Measurements from ENCODE around the gene PICALM. TPM values are rescaled to one million over a fixed set of nuclear protein-coding genes. Genes with fewer than 3 reads are reported as not detected.
"Not testable (repeated sequence)": the region's sequence is repeated elsewhere in the genome, so short reads cannot be mapped to it uniquely, and the experiment has no call there.

The PICALM gene
- total RNA-seq, 3 donors from 2014 or later (not counting 1 experiment from before 2014, with no cell fraction given): 262 to 291 (median 285) TPM

GRCh38 chr11:85955531-85955930, 113.4 kb downstream of the PICALM start:
- Mint-ChIP-seq H3K9me3 (peaks cover 0 to 3% of the 10 kb centered on the region in 2 donors), H3K4me1 (peaks cover 2 to 21% of the 10 kb centered on the region in 2 donors), H3K4me3 (no peak overlapping the region), H3K27me3 (ENCODE audit: low read depth in 2 of 2) (no peaks in the 10 kb centered on the region), H3K36me3 (peaks cover 24% of the 10 kb centered on the region), H3K27ac (peak overlapping the region; percentile 37 to 71)
- Histone ChIP-seq H3K36me3 (ENCODE audit: control insufficient read depth, insufficient read depth, low read length) (peaks cover 60% of the 10 kb centered on the region), H3K9me3 (ENCODE audit: control insufficient read depth, insufficient read depth, low read length) (no peaks in the 10 kb centered on the region), H3K4me3 (ENCODE audit: low read length) (no peak overlapping the region), H3K27me3 (ENCODE audit: control insufficient read depth, insufficient read depth, low read length) (no peaks in the 10 kb centered on the region), H3K27ac (ENCODE audit: low read length) (no peak overlapping the region), H3K4me1 (ENCODE audit: control insufficient read depth, insufficient read depth, low read length) (no peaks in the 10 kb centered on the region)
- intact Hi-C loops (cut with micrococcal nuclease): no loop called here
- no peak for ATAC-seq
- 96% methylated on average over 1 of the region's 1 CpG for WGBS (ENCODE audit: insufficient coverage)
- no peak for DNase-seq
- TF ChIP-seq CTCF (IDR thresholded peaks at IDR 0.05): no peak

GRCh38 chr11:85953491-85954143, 115.3 kb downstream of the PICALM start:
- Histone ChIP-seq H3K4me1 (ENCODE audit: control insufficient read depth, insufficient read depth, low read length) (no peaks in the 10 kb centered on the region), H3K4me3 (ENCODE audit: low read length) (no peak overlapping the region), H3K27me3 (ENCODE audit: control insufficient read depth, insufficient read depth, low read length) (no peaks in the 10 kb centered on the region), H3K36me3 (ENCODE audit: control insufficient read depth, insufficient read depth, low read length) (peaks cover 43% of the 10 kb centered on the region), H3K27ac (ENCODE audit: low read length) (no peak overlapping the region), H3K9me3 (ENCODE audit: control insufficient read depth, insufficient read depth, low read length) (no peaks in the 10 kb centered on the region)
- ATAC-seq (no peak), DNase-seq (no peak)
- Mint-ChIP-seq H3K27me3 (ENCODE audit: low read depth in 2 of 2) (no peaks in the 10 kb centered on the region), H3K4me3 (no peak overlapping the region), H3K9me3 (peaks cover 0 to 3% of the 10 kb centered on the region in 2 donors), H3K4me1 (peaks cover 0 to 11% of the 10 kb centered on the region in 2 donors), H3K36me3 (peaks cover 24% of the 10 kb centered on the region), H3K27ac (peak overlapping the region; percentile 44 to 71)
- WGBS (ENCODE audit: insufficient coverage): 83% methylated on average over 1 of the region's 2 CpGs
- intact Hi-C loops (cut with micrococcal nuclease): no loop called here
- TF ChIP-seq CTCF (IDR thresholded peaks at IDR 0.05): no peak

GRCh38 chr11:85952108-85952485, 116.8 kb downstream of the PICALM start:
- H3K4me3 Mint-ChIP-seq; H3K27me3 Mint-ChIP-seq (ENCODE audit: low read depth in 2 of 2); intact Hi-C loops (cut with micrococcal nuclease); H3K27ac ChIP-seq (ENCODE audit: low read length); DNase-seq; H3K4me1 ChIP-seq (ENCODE audit: control insufficient read depth, insufficient read depth, low read length); H3K27me3 ChIP-seq (ENCODE audit: control insufficient read depth, insufficient read depth, low read length); H3K9me3 ChIP-seq (ENCODE audit: control insufficient read depth, insufficient read depth, low read length); H3K9me3 Mint-ChIP-seq; ATAC-seq; H3K4me3 ChIP-seq (ENCODE audit: low read length): not testable (repeated sequence)
- H3K27ac Mint-ChIP-seq: peak overlapping the region in 1 of 2 donors; percentile 35
- H3K36me3 ChIP-seq (ENCODE audit: control insufficient read depth, insufficient read depth, low read length): peaks cover 28% of the 10 kb centered on the region
- WGBS (ENCODE audit: insufficient coverage): 100% methylated on average over 2 of the region's 7 CpGs
- peaks cover 20% of the 10 kb centered on the region for H3K36me3 Mint-ChIP-seq
- H3K4me1 Mint-ChIP-seq: peaks cover 5 to 17% of the 10 kb centered on the region in 2 donors

- no peak for TF ChIP-seq CTCF (IDR thresholded peaks at IDR 0.05)
- intact Hi-C loops (cut with micrococcal nuclease): no loop called here
- H3K27ac ChIP-seq (ENCODE audit: low read length): no peak overlapping the region
- Mint-ChIP-seq H3K4me1 (peaks cover 8 to 18% of the 10 kb centered on the region in 2 donors), H3K36me3 (peaks cover 14% of the 10 kb centered on the region), H3K9me3 (peaks cover 0 to 3% of the 10 kb centered on the region in 2 donors), H3K4me3 (no peak overlapping the region), H3K27me3 (ENCODE audit: low read depth in 2 of 2) (no peaks in the 10 kb centered on the region), H3K27ac (peak overlapping the region in 1 of 2 donors; percentile 24)
- H3K9me3 ChIP-seq (ENCODE audit: control insufficient read depth, insufficient read depth, low read length): no peaks in the 10 kb centered on the region
- H3K4me1 ChIP-seq (ENCODE audit: control insufficient read depth, insufficient read depth, low read length): no peaks in the 10 kb centered on the region
- H3K27me3 ChIP-seq (ENCODE audit: control insufficient read depth, insufficient read depth, low read length): no peaks in the 10 kb centered on the region
- H3K36me3 ChIP-seq (ENCODE audit: control insufficient read depth, insufficient read depth, low read length): peaks cover 23% of the 10 kb centered on the region
- WGBS (ENCODE audit: insufficient coverage): 90% methylated on average over 2 of the region's 3 CpGs
- no peak overlapping the region for H3K4me3 ChIP-seq (ENCODE audit: low read length)
- ATAC-seq: no peak
- no peak for DNase-seq
These were observed 117.3 kb downstream of the PICALM start for GRCh38 chr11:85951428-85952107.
